Measurements from ENCODE around the gene NTNG1. TPM values are rescaled to one million over a fixed set of nuclear protein-coding genes. Genes with fewer than 3 reads are reported as not detected.

NTNG1 gene
- total RNA-seq, 6 experiments from 2014 or later: not detected

GRCh38 chr1:107460035-107460434, 319.2 kb downstream of the NTNG1 start:
- DNase-seq: no peak
- 71% methylated on average over 8 of the region's 8 CpGs for WGBS (ENCODE audit: insufficient coverage, low coverage, low lambda C conversion rate, missing lambda C conversion rate)
- Histone ChIP-seq H3K36me3 (no peaks in the 10 kb centered on the region), H3K27me3 (no peaks in the 10 kb centered on the region), H3K4me3 (no peak overlapping the region), H3K4me1 (no peaks in the 10 kb centered on the region), H3K9me3 (no peaks in the 10 kb centered on the region), H3K27ac (no peak overlapping the region)
- ATAC-seq: no peak
- intact Hi-C loops (cut with DNase I): no loop called here
- no peak for TF ChIP-seq CTCF (IDR thresholded peaks at IDR 0.05)
- TF ChIP-seq POLR2A (IDR thresholded peaks at IDR 0.05): no peak

GRCh38 chr1:107464827-107465226, 324.0 kb downstream of the NTNG1 start:
- H3K9me3 ChIP-seq: no peaks in the 10 kb centered on the region
- intact Hi-C loops (cut with DNase I): no loop called here
- no peaks in the 10 kb centered on the region for H3K4me1 ChIP-seq
- H3K27me3 ChIP-seq: no peaks in the 10 kb centered on the region
- no peak overlapping the region for H3K4me3 ChIP-seq
- H3K36me3 ChIP-seq: no peaks in the 10 kb centered on the region
- ATAC-seq (no peak), DNase-seq (no peak)
- no peak overlapping the region for H3K27ac ChIP-seq
- TF ChIP-seq POLR2A (IDR thresholded peaks at IDR 0.05) (no peak), CTCF (IDR thresholded peaks at IDR 0.05) (no peak)
- 47% methylated on average over 4 of the region's 4 CpGs for WGBS (ENCODE audit: insufficient coverage, low coverage, low lambda C conversion rate, missing lambda C conversion rate)

- DNase-seq (no peak), ATAC-seq (no peak)
- no peak for TF ChIP-seq POLR2A (IDR thresholded peaks at IDR 0.05)
- TF ChIP-seq CTCF (IDR thresholded peaks at IDR 0.05): no peak
- Histone ChIP-seq H3K27me3 (no peaks in the 10 kb centered on the region), H3K4me3 (no peak overlapping the region), H3K27ac (no peak overlapping the region), H3K9me3 (no peaks in the 10 kb centered on the region), H3K4me1 (no peaks in the 10 kb centered on the region), H3K36me3 (no peaks in the 10 kb centered on the region)
- WGBS (ENCODE audit: insufficient coverage, low coverage, low lambda C conversion rate, missing lambda C conversion rate): 60% methylated on average over 1 of the region's 1 CpG
- intact Hi-C loops (cut with DNase I): no loop called here
Measured at GRCh38 chr1:107467286-107467685, 326.4 kb downstream of the NTNG1 start.

- Histone ChIP-seq H3K27me3 (no peaks in the 10 kb centered on the region), H3K4me1 (no peaks in the 10 kb centered on the region), H3K9me3 (no peaks in the 10 kb centered on the region), H3K36me3 (no peaks in the 10 kb centered on the region), H3K4me3 (no peak overlapping the region), H3K27ac (no peak overlapping the region)
- no peak for ATAC-seq
- 74% methylated on average over 3 of the region's 3 CpGs for WGBS (ENCODE audit: insufficient coverage, low coverage, low lambda C conversion rate, missing lambda C conversion rate)
- TF ChIP-seq CTCF (IDR thresholded peaks at IDR 0.05) (no peak), POLR2A (IDR thresholded peaks at IDR 0.05) (no peak)
- no peak for DNase-seq
- intact Hi-C loops (cut with DNase I): no loop called here
Measured at GRCh38 chr1:107467811-107468210, 327.0 kb downstream of the NTNG1 start.

- intact Hi-C loops (cut with DNase I): no loop called here
- 51% methylated on average over 2 of the region's 2 CpGs for WGBS (ENCODE audit: insufficient coverage, low coverage, low lambda C conversion rate, missing lambda C conversion rate)
- H3K36me3 ChIP-seq: no peaks in the 10 kb centered on the region
Measured at GRCh38 chr1:107473065-107473464, 332.2 kb downstream of the NTNG1 start.

More at GRCh38 chr1:107473065-107473464, 332.2 kb downstream of the NTNG1 start:
- no peak for TF ChIP-seq POLR2A (IDR thresholded peaks at IDR 0.05)
- no peak for TF ChIP-seq CTCF (IDR thresholded peaks at IDR 0.05)
- Histone ChIP-seq H3K9me3 (no peaks in the 10 kb centered on the region), H3K27me3 (no peaks in the 10 kb centered on the region), H3K4me1 (no peaks in the 10 kb centered on the region), H3K4me3 (no peak overlapping the region), H3K27ac (no peak overlapping the region)
- ATAC-seq: no peak
- DNase-seq: no peak

Data from right lobe of liver (tissue), 6 donors.